Neuronal stem cell (in vitro differentiated cells): Measurements from ENCODE around the gene UQCR10. TPM values are rescaled to one million over a fixed set of nuclear protein-coding genes. Genes with fewer than 3 reads are reported as not detected.

Experiments used
- DNase-seq: peaks from one replicate; pipeline ENCODE4 v3.0.0-alpha.2; 2013; ENCODE audit warnings: low spot score
- H2AFZ ChIP-seq: one replicate; pipeline ENCODE4 v1.6.1; 2013; ENCODE audit warnings: mild to moderate bottlenecking, low read length, inconsistent platforms
- H2AK5ac ChIP-seq: 2 replicates; pipeline ENCODE4 v1.6.1; 2013; ENCODE audit warnings: low read depth, mild to moderate bottlenecking, inconsistent platforms, low read length, moderate library complexity, mixed read lengths
- H2BK120ac ChIP-seq: 2 replicates; pipeline ENCODE4 v1.6.1; 2013; ENCODE audit warnings: low read depth, mild to moderate bottlenecking, inconsistent platforms, low read length, moderate library complexity, mixed read lengths
- H2BK12ac ChIP-seq: one replicate; pipeline ENCODE4 v1.6.1; 2013; ENCODE audit warnings: low read length, inconsistent platforms
- H2BK15ac ChIP-seq: 2 replicates; pipeline ENCODE4 v1.6.1; 2013; ENCODE audit warnings: mild to moderate bottlenecking, low read length, inconsistent platforms, mixed read lengths
- H2BK5ac ChIP-seq: one replicate; pipeline ENCODE4 v1.6.1; 2013; ENCODE audit warnings: inconsistent platforms, mild to moderate bottlenecking, low read length, moderate library complexity
- H3K14ac ChIP-seq: one replicate; pipeline ENCODE4 v1.6.1; 2013; ENCODE audit warnings: low read length, inconsistent platforms
- H3K18ac ChIP-seq: 2 replicates; pipeline ENCODE4 v1.6.1; 2013; ENCODE audit warnings: low read length, inconsistent platforms
- H3K23ac ChIP-seq: 2 replicates; pipeline ENCODE4 v1.6.1; 2013; ENCODE audit warnings: low read depth, mild to moderate bottlenecking, mixed read lengths, low read length, inconsistent platforms; ENCODE audit not compliant: poor library complexity
- H3K27ac ChIP-seq: replicated peaks from 3 replicates; pipeline ENCODE4 v1.5.1; 2013; ENCODE audit warnings: low read length, inconsistent platforms
- H3K27me3 ChIP-seq, 3 experiments: 2 replicates each; pipeline ENCODE4 v1.6.1; 2013; ENCODE audit warnings: low read length in 3 of 3, mild to moderate bottlenecking in 2 of 3, inconsistent platforms in 1 of 3, low read depth in 1 of 3, mixed read lengths in 1 of 3, moderate library complexity in 1 of 3; ENCODE audit not compliant: control insufficient read depth in 3 of 3, insufficient read depth in 3 of 3
- H3K36me3 ChIP-seq, 2 donors: replicated peaks in 1 of 2; 2 replicates each; pipeline ENCODE4 v1.6.1; 2013; ENCODE audit warnings: low read length in 2 of 2; ENCODE audit not compliant: control insufficient read depth in 2 of 2, insufficient read depth in 2 of 2
- H3K4ac ChIP-seq: 2 replicates; pipeline ENCODE4 v1.6.1; 2013; ENCODE audit warnings: inconsistent platforms, mild to moderate bottlenecking, low read length, moderate library complexity
- H3K4me1 ChIP-seq, 2 donors: 1 replicate in 1 of 2; 2 replicates in 1 of 2; pipeline ENCODE4 v1.6.1; 2013; ENCODE audit warnings: low read length in 2 of 2, low read depth in 1 of 2; ENCODE audit not compliant: control insufficient read depth in 2 of 2, insufficient read depth in 1 of 2
- H3K4me2 ChIP-seq: one replicate; pipeline ENCODE4 v1.6.1; 2013; ENCODE audit warnings: mild to moderate bottlenecking, low read length, inconsistent platforms; ENCODE audit not compliant: insufficient read depth, poor library complexity, severe bottlenecking
- H3K4me3 ChIP-seq, 2 donors: 2 replicates each; pipeline ENCODE4 v1.5.1; 2013; ENCODE audit warnings: low read length in 2 of 2, mild to moderate bottlenecking in 2 of 2, inconsistent platforms in 1 of 2, moderate library complexity in 1 of 2
- H3K79me1 ChIP-seq: one replicate; pipeline ENCODE4 v1.6.1; 2013; ENCODE audit warnings: low read depth, mild to moderate bottlenecking, inconsistent platforms, low read length, moderate library complexity
- H3K9ac ChIP-seq: one replicate; pipeline ENCODE4 v1.6.1; 2013; ENCODE audit warnings: mild to moderate bottlenecking, low read depth, low read length, inconsistent platforms; ENCODE audit not compliant: poor library complexity
- H3K9me3 ChIP-seq, 2 donors: replicated peaks in 1 of 2; 2 replicates each; pipeline versions ENCODE3 to v1.6.1; 2013; ENCODE audit warnings: low read length in 2 of 2, mild to moderate bottlenecking in 2 of 2, inconsistent platforms in 1 of 2, low read depth in 1 of 2, mixed read lengths in 1 of 2, moderate library complexity in 1 of 2; ENCODE audit not compliant: control insufficient read depth in 2 of 2, insufficient read depth in 1 of 2
- H4K8ac ChIP-seq: one replicate; pipeline ENCODE4 v1.6.1; 2013; ENCODE audit warnings: low read depth, mild to moderate bottlenecking, inconsistent platforms, low read length, moderate library complexity
- H4K91ac ChIP-seq: one replicate; pipeline ENCODE4 v1.6.1; 2013; ENCODE audit warnings: low read length, low read depth, mild to moderate bottlenecking, inconsistent platforms; ENCODE audit not compliant: poor library complexity
- WGBS, 2 donors: extraction: QIAGEN DNeasy Blood & Tissue Kit; methylation state at CpG; one replicate each; pipeline ENCODE4 v1.1.7; 2013; ENCODE audit warnings: missing lambda C conversion rate in 2 of 2, mixed read lengths in 1 of 2; ENCODE audit not compliant: insufficient read length in 2 of 2, insufficient replicate concordance in 1 of 2; ENCODE audit errors: extremely low coverage in 2 of 2; 5-methylcytosine and 5-hydroxymethylcytosine counted together
- small RNA-seq: library from polyadenylated mRNA; stranded (forward); fragments of <200 nt; extraction: miRNeasy Mini kit (QIAGEN cat#:217004); gene quantifications from one replicate; pipeline ENCODE3, GENCODE V24; 2013; ENCODE audit not compliant: insufficient read depth

The UQCR10 gene

DNA sequence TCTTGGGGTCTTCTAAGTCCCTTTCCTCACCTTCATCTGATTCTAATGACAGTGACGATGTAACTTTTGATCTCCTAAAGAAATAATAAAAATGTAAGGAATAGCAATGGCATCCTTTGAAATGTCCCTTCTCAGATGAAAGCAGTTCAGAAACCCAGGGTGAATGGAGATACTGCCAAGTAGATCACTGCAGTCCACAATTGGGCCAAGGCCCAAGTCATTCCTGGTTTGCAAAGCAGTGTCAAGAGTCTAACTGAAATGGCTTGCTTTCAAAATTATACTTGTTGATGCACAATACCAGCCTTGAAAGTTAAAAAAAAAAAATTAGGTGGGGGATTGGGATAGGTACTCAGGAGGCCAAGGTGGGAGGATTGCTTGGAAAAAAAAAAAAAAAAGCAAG, 50.6 kb downstream of the UQCR10 start:
- Histone ChIP-seq H2BK15ac (no peak overlapping the region), H3K18ac (no peak overlapping the region), H3K4ac (no peak overlapping the region), H2BK12ac (no peak overlapping the region), H3K9me3 (no peaks in the 10 kb centered on the region), H3K4me2 (no peak overlapping the region), H4K8ac (no peak overlapping the region), H3K36me3 (peaks cover 20 to 88% of the 10 kb centered on the region in 2 donors), H2AK5ac (no peak overlapping the region), H3K4me3 (no peak overlapping the region), H3K79me1 (no peaks in the 10 kb centered on the region), H4K91ac (no peak overlapping the region), H3K14ac (no peak overlapping the region), H3K27ac (no peak overlapping the region), H3K4me1 (no peaks in the 10 kb centered on the region), H2BK120ac (no peak overlapping the region), H3K9ac (no peak overlapping the region), H3K27me3 (no peaks in the 10 kb centered on the region), H3K23ac (no peak overlapping the region), H2BK5ac (no peak overlapping the region), H2AFZ (no peak overlapping the region)
- DNase-seq: no peak
- WGBS, 2 donors: no CpG with 5 or more reads among the region's 1 CpG

DNA sequence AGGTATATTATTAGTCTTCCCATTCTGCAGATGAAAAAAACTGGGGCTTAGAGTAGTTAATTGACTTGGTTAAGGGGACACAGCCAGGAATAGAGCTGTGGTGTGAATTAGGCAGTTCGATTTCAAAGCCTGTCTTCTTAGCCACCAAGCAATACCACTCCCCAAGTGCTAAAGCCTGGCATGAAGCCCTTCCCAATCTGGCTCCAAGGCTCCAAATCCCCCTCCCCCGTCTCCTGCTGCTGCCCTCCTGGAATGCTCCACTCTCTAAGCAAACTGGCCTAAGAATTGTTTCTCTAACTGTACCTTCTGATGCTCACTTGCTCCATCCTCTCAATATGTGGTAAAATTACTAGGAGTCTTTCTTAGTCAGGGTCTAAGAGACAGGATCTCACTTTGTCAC, 52.3 kb downstream of the UQCR10 start:
- Histone ChIP-seq H2BK15ac (no peak overlapping the region), H3K79me1 (no peaks in the 10 kb centered on the region), H4K8ac (no peak overlapping the region), H3K36me3 (peaks cover 14 to 85% of the 10 kb centered on the region in 2 donors), H3K9me3 (no peaks in the 10 kb centered on the region), H3K27me3 (no peaks in the 10 kb centered on the region), H3K4ac (no peak overlapping the region), H3K23ac (no peak overlapping the region), H2AFZ (no peak overlapping the region), H3K4me3 (no peak overlapping the region), H2BK12ac (no peak overlapping the region), H3K27ac (no peak overlapping the region), H2AK5ac (no peak overlapping the region), H3K18ac (no peak overlapping the region), H4K91ac (no peak overlapping the region), H3K14ac (no peak overlapping the region), H3K4me2 (no peak overlapping the region), H3K4me1 (no peaks in the 10 kb centered on the region), H3K9ac (no peak overlapping the region), H2BK120ac (no peak overlapping the region), H2BK5ac (no peak overlapping the region)
- DNase-seq: no peak
- WGBS, 2 donors: no CpG with 5 or more reads among the region's 2 CpGs

Small RNA genes lying within 50 kb of the gene (small RNA-seq; reads per million reads assigned to genes)
- gene RF00019: not detected
